B cell (primary cell): ENCODE data around the gene BCDIN3D.

ENCODE experiments used
- EZH2 ChIP-seq: IDR thresholded peaks from 2 replicates; pipeline ENCODE4 v1.6.1; 2012; ENCODE audit warnings: borderline replicate concordance, low read depth, mild to moderate bottlenecking, moderate library complexity, low read length; ENCODE audit not compliant: insufficient read depth, poor library complexity, severe bottlenecking
- TF ChIP-seq, protein P1 (sequence below): fragments of 200-600 bp; IDR thresholded peaks from one replicate; pipeline ENCODE4 v1.8.0; 2022; ENCODE audit warnings: antibody characterized with exemption, mild to moderate bottlenecking

DNA sequence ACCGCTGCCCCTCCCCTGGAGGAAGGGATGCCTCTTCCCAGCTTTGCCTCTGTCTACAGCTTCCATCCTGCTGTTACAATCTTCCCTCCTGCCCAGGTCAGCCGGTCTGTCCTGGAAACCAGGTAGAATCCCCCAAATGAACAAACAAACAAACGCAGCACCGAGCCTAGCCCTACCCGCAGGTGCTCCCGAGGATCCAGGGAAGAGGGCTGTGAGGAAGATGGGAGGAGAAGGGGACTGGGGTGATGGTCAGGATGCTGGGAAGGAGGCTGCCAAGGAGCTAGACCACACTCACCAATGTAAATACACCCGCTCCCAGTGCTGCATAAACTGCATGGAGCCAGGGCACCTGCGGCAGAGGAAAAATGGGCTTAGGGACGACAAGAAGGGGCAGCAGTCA lies 44.2 kb upstream of the BCDIN3D start:
- TF ChIP-seq, protein P1, sequence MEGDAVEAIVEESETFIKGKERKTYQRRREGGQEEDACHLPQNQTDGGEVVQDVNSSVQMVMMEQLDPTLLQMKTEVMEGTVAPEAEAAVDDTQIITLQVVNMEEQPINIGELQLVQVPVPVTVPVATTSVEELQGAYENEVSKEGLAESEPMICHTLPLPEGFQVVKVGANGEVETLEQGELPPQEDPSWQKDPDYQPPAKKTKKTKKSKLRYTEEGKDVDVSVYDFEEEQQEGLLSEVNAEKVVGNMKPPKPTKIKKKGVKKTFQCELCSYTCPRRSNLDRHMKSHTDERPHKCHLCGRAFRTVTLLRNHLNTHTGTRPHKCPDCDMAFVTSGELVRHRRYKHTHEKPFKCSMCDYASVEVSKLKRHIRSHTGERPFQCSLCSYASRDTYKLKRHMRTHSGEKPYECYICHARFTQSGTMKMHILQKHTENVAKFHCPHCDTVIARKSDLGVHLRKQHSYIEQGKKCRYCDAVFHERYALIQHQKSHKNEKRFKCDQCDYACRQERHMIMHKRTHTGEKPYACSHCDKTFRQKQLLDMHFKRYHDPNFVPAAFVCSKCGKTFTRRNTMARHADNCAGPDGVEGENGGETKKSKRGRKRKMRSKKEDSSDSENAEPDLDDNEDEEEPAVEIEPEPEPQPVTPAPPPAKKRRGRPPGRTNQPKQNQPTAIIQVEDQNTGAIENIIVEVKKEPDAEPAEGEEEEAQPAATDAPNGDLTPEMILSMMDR = no peak
- no peak for TF ChIP-seq EZH2
